Loucy (cell line): ENCODE measurements around the gene OTOS.

Source experiments
- H2AFZ ChIP-seq: fragments of 200-600 bp; sonication (generic); 2 replicates; pipeline ENCODE4 v1.6.0; 2016; ENCODE audit warnings: antibody characterized with exemption, mild to moderate bottlenecking, low read length, moderate library complexity
- H3F3A ChIP-seq: fragments of 200-600 bp; 2 replicates; pipeline ENCODE4 v1.6.0; 2016; ENCODE audit warnings: antibody characterized with exemption, low read depth, mild to moderate bottlenecking
- H3K27me3 ChIP-seq: fragments of 200-600 bp; sonication (generic); 2 replicates; pipeline ENCODE4 v1.6.1; 2014; ENCODE audit warnings: low read length, mild to moderate bottlenecking; ENCODE audit not compliant: insufficient read depth, poor library complexity, severe bottlenecking
- H3K36me3 ChIP-seq: fragments of 200-600 bp; sonication (generic); 2 replicates; pipeline ENCODE4 v1.6.1; 2016; ENCODE audit warnings: low read length; ENCODE audit not compliant: insufficient read depth
- H3K4me1 ChIP-seq: fragments of 200-600 bp; sonication (generic); 2 replicates; pipeline ENCODE4 v1.5.1; 2014; ENCODE audit warnings: low read length, mild to moderate bottlenecking; ENCODE audit not compliant: insufficient read depth, poor library complexity, severe bottlenecking
- H3K4me2 ChIP-seq: fragments of 200-600 bp; sonication (generic); 2 replicates; pipeline ENCODE4 v1.6.0; 2014; ENCODE audit warnings: antibody characterized with exemption, low read length, low read depth, mild to moderate bottlenecking; ENCODE audit not compliant: poor library complexity, severe bottlenecking
- H3K4me3 ChIP-seq: fragments of 200-600 bp; sonication (generic); 2 replicates; pipeline ENCODE4 v1.5.1; 2014; ENCODE audit warnings: low read length, mild to moderate bottlenecking, mixed read lengths; ENCODE audit not compliant: poor library complexity, severe bottlenecking
- H3K79me2 ChIP-seq: fragments of 200-600 bp; sonication (generic); 2 replicates; pipeline ENCODE4 v1.6.1; 2014; ENCODE audit warnings: low read length; ENCODE audit not compliant: insufficient read depth
- H3K9ac ChIP-seq: fragments of 200-600 bp; sonication (generic); 2 replicates; pipeline ENCODE4 v1.6.0; 2014; ENCODE audit warnings: mild to moderate bottlenecking, low read depth, low read length, moderate library complexity; ENCODE audit not compliant: poor library complexity, severe bottlenecking
- H3K9me2 ChIP-seq: fragments of 200-600 bp; sonication (generic); replicated peaks from 2 replicates; pipeline ENCODE4 v1.6.1; 2016; ENCODE audit warnings: low read depth, low read length, mixed read lengths
- H3K9me3 ChIP-seq: fragments of 200-600 bp; sonication (generic); 2 replicates; pipeline ENCODE4 v1.6.1; 2014; ENCODE audit warnings: mild to moderate bottlenecking, antibody characterized with exemption, low read length, low read depth; ENCODE audit not compliant: insufficient read depth
- H4K20me1 ChIP-seq: fragments of 200-600 bp; sonication (generic); 2 replicates; pipeline ENCODE4 v1.6.0; 2014; ENCODE audit warnings: antibody characterized with exemption, low read length, mild to moderate bottlenecking; ENCODE audit not compliant: insufficient read depth, poor library complexity, severe bottlenecking
- EZH2phosphoT487 ChIP-seq: fragments of 200-600 bp; IDR thresholded peaks from 2 replicates; pipeline ENCODE4 v1.6.1; 2018; ENCODE audit warnings: antibody characterized with exemption, mild to moderate bottlenecking, moderate library complexity, borderline replicate concordance
- TF ChIP-seq, protein P1 (sequence below): fragments of 200-600 bp; sonication (generic); conservative IDR thresholded peaks from 2 replicates; pipeline ENCODE4 v1.5.1; 2014; ENCODE audit warnings: mild to moderate bottlenecking, antibody characterized with exemption, low read length

OTOS gene

DNA sequence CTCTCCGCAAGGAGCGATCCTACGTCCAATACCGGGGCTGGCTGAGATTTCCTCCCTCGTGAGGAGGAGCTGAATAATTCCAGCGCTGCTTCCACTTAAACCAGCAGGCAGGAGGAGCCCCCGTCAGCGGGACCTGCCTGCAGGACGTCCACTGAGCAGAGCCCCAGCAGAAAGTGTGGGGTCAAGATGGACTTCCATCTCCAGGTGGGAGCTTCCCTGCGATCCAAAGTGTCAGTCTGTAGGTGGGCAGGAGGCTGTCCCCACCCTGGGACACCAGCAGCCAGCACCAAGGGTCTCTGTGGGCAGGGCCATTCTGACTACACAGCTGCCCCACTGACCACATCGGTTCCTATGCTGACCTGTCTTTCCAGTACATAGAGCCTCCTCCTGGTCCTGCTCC, 462 bp upstream of the OTOS start:
- Histone ChIP-seq H3K4me3 (no peak overlapping the region), H3K9me2 (no peaks in the 10 kb centered on the region), H3K79me2 (peaks cover 1% of the 10 kb centered on the region), H2AFZ (no peak overlapping the region), H3K4me1 (peaks cover 5% of the 10 kb centered on the region), H3K4me2 (no peak overlapping the region), H3K27me3 (no peaks in the 10 kb centered on the region), H3K9ac (no peak overlapping the region), H3K9me3 (no peaks in the 10 kb centered on the region), H3F3A (no peaks in the 10 kb centered on the region), H3K36me3 (no peaks in the 10 kb centered on the region), H4K20me1 (no peaks in the 10 kb centered on the region)
- TF ChIP-seq, protein P1, sequence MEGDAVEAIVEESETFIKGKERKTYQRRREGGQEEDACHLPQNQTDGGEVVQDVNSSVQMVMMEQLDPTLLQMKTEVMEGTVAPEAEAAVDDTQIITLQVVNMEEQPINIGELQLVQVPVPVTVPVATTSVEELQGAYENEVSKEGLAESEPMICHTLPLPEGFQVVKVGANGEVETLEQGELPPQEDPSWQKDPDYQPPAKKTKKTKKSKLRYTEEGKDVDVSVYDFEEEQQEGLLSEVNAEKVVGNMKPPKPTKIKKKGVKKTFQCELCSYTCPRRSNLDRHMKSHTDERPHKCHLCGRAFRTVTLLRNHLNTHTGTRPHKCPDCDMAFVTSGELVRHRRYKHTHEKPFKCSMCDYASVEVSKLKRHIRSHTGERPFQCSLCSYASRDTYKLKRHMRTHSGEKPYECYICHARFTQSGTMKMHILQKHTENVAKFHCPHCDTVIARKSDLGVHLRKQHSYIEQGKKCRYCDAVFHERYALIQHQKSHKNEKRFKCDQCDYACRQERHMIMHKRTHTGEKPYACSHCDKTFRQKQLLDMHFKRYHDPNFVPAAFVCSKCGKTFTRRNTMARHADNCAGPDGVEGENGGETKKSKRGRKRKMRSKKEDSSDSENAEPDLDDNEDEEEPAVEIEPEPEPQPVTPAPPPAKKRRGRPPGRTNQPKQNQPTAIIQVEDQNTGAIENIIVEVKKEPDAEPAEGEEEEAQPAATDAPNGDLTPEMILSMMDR = no peak
- TF ChIP-seq EZH2phosphoT487 = no peak

DNA sequence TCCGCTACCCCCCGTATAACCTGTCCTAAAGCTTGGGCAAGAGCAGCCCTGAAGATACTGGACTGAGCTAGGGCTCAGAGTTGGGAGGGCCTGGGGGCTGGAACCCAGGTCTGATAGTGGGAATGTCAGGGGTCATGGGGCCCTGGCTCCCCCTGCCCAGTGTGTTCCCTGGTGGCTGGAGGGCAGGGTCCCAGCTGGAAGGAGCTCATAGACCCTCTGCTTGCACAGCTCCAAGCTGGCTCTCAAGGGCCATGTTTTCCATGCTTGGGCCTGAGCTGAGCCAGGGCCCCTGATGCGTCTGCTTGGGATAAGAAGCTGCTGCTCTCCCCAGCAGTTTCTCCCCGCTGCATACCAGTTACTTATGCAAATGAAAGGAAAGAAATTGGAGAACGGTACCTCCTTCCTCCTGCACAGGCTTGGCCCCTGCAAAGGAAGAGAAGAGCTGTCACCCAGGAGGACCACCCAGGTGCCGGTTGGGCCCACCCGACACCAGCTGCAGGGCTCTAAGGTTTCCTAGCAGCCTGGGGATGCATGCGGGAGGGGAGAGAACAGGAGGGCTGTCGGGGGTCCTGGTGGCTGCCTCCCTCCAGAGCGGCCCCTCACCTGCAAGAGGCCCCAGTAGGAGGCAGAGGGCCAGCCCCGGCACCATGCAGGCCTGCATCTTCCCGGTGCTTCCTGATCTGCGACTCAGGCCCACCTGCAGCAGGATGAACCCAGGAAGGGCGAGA, 628 bp downstream of the OTOS start:
- no peaks in the 10 kb centered on the region for H3K27me3 ChIP-seq
- no peaks in the 10 kb centered on the region for H3K9me3 ChIP-seq
- H4K20me1 ChIP-seq = no peaks in the 10 kb centered on the region
- H3K4me2 ChIP-seq = no peak overlapping the region
- peaks cover 12% of the 10 kb centered on the region for H3K79me2 ChIP-seq
- no peaks in the 10 kb centered on the region for H3K36me3 ChIP-seq
- no peak overlapping the region for H2AFZ ChIP-seq
- H3K9ac ChIP-seq = no peak overlapping the region
- no peak for TF ChIP-seq EZH2phosphoT487
- TF ChIP-seq, protein P1 = no peak
- no peaks in the 10 kb centered on the region for H3K9me2 ChIP-seq
- peaks cover 13% of the 10 kb centered on the region for H3K4me1 ChIP-seq
- no peaks in the 10 kb centered on the region for H3F3A ChIP-seq
- no peak overlapping the region for H3K4me3 ChIP-seq

DNA sequence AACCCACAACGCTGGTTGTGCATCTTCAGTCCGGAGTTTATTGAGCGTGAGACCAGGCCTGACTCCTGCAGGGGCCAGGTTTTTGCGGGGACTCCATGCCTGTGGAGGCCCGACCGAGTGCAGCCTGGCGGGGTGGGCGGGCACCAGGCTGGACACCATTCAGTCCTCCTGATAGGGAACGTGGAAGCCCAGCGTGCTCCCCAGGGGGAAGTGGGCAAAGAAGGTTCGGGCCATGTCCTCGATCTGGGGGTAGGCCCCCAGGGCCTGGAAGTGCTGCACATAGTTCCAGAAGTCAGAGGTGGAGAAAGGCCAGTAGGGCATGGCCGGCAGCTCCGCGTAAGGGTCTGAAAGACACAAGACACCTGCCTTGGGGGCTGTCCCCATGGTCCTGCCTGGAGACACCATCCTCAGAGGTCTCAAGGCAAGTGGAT, 1.4 kb downstream of the OTOS start:
- H3K27me3 ChIP-seq = no peaks in the 10 kb centered on the region
- H3K36me3 ChIP-seq = no peaks in the 10 kb centered on the region
- no peak for TF ChIP-seq EZH2phosphoT487
- TF ChIP-seq, protein P1 = no peak
- no peaks in the 10 kb centered on the region for H3K9me3 ChIP-seq
- H3K4me3 ChIP-seq = no peak overlapping the region
- no peaks in the 10 kb centered on the region for H3K9me2 ChIP-seq
- H3K4me2 ChIP-seq = no peak overlapping the region
- H3K9ac ChIP-seq = no peak overlapping the region
- H3K4me1 ChIP-seq = peaks cover 19% of the 10 kb centered on the region
- no peaks in the 10 kb centered on the region for H3F3A ChIP-seq
- H3K79me2 ChIP-seq = peaks cover 20% of the 10 kb centered on the region
- H4K20me1 ChIP-seq = no peaks in the 10 kb centered on the region
- no peak overlapping the region for H2AFZ ChIP-seq
